K562 (cell line): ENCODE results near the gene VEGFA. TPM values are rescaled to one million over a fixed set of nuclear protein-coding genes. Genes with fewer than 3 reads are reported as not detected.

Experiments used
- CBX5 ChIP-seq: IDR thresholded peaks from 2 replicates; pipeline ENCODE4 v1.6.1; 2014; ENCODE audit warnings: low read depth, borderline replicate concordance
- FOXP1 ChIP-seq: sonication (generic); formaldehyde crosslinking; IDR thresholded peaks from 2 replicates; pipeline ENCODE4 v1.8.0; 2022; ENCODE audit warnings: mild to moderate bottlenecking, missing genetic modification reagents
- KAT8 ChIP-seq: fragments of 450-650 bp; IDR thresholded peaks from 2 replicates; pipeline ENCODE4 v1.6.1; 2016; ENCODE audit warnings: low read depth, mild to moderate bottlenecking
- NFYB ChIP-seq: IDR thresholded peaks from 2 replicates; pipeline ENCODE4 v1.6.1; 2011; ENCODE audit warnings: mild to moderate bottlenecking, moderate library complexity; ENCODE audit not compliant: insufficient read length; ENCODE audit errors: extremely low read depth
- POLR3A ChIP-seq: IDR thresholded peaks from 2 replicates; pipeline ENCODE4 v1.6.1; 2011; ENCODE audit warnings: borderline replicate concordance, mild to moderate bottlenecking, moderate library complexity; ENCODE audit not compliant: insufficient read length, insufficient read depth; ENCODE audit errors: extremely low read depth
- RBM14 ChIP-seq: fragments of 200-400 bp; formaldehyde crosslinking; IDR thresholded peaks from 2 replicates; pipeline ENCODE4 v1.6.1; 2018; ENCODE audit warnings: low read depth, mild to moderate bottlenecking, low read length, moderate library complexity, borderline replicate concordance; ENCODE audit not compliant: insufficient read depth
- SNRNP70 ChIP-seq: fragments of 200-400 bp; formaldehyde crosslinking; optimal IDR thresholded peaks from 2 replicates; pipeline ENCODE3; 2017; ENCODE audit warnings: low read depth, low read length
- ZSCAN29 ChIP-seq: fragments of 450-650 bp; IDR thresholded peaks from 2 replicates; pipeline ENCODE4 v1.6.1; 2017
- polyA plus RNA-seq, 8 experiments: library from polyadenylated mRNA; depleted of rRNA in 4 of 8; stranded (reverse) in 5 of 8; unstranded in 3 of 8; fragments of >200 nt; fragmentation: Nextera tagmentation in 2 of 8; fragmentation: Illumina TruSeq in 1 of 8; extraction: Ambion mirVana in 2 of 8; extraction: Trizol in 1 of 8; gene quantifications; 2 replicates each; pipeline versions ENCODE4 v1.2.1 to v1.2.3, GENCODE V29; 2011 to 2014; ENCODE audit warnings: inconsistent platforms in 1 of 8, missing spikeins in 1 of 8
- total RNA-seq, 7 experiments: library from RNA; depleted of rRNA in 6 of 7; stranded (reverse); fragments of >200 nt in 6 of 7; fragmentation: Illumina TruSeq in 2 of 7; extraction: Trizol in 2 of 7; gene quantifications; 2 replicates each; pipeline versions ENCODE4 v1.2.1 to v1.2.3, GENCODE V29; 2011 to 2021; ENCODE audit warnings: low replicate concordance in 1 of 7
- TF ChIP-seq, protein P1 (sequence below): fragments of 450-650 bp; formaldehyde crosslinking; conservative IDR thresholded peaks from 2 replicates; pipeline ENCODE4 v1.4.0; 2022; ENCODE audit warnings: mild to moderate bottlenecking, missing genetic modification characterization
- TF ChIP-seq, protein P2 (sequence below): fragments of 450-650 bp; formaldehyde crosslinking; IDR thresholded peaks from 2 replicates; pipeline ENCODE4 v1.4.0; 2020; ENCODE audit warnings: mild to moderate bottlenecking, moderate library complexity
- TF ChIP-seq, protein P3 (sequence below): fragments of 450-650 bp; formaldehyde crosslinking; IDR thresholded peaks from 2 replicates; pipeline ENCODE4 v1.4.0; 2022; ENCODE audit warnings: missing genetic modification characterization
- TF ChIP-seq, protein P4 (sequence below): fragments of 200-600 bp; sonication (generic); IDR thresholded peaks from one replicate; pipeline ENCODE4 v1.6.1; 2012; ENCODE audit warnings: mild to moderate bottlenecking, low read depth, low read length, inconsistent platforms

The VEGFA gene
- total and polyA plus RNA-seq, 9 of the 15 experiments (the other 6 are each of a cell fraction or from before 2014, with no cell fraction given), result 14.0 to 271 (median 124) TPM

DNA sequence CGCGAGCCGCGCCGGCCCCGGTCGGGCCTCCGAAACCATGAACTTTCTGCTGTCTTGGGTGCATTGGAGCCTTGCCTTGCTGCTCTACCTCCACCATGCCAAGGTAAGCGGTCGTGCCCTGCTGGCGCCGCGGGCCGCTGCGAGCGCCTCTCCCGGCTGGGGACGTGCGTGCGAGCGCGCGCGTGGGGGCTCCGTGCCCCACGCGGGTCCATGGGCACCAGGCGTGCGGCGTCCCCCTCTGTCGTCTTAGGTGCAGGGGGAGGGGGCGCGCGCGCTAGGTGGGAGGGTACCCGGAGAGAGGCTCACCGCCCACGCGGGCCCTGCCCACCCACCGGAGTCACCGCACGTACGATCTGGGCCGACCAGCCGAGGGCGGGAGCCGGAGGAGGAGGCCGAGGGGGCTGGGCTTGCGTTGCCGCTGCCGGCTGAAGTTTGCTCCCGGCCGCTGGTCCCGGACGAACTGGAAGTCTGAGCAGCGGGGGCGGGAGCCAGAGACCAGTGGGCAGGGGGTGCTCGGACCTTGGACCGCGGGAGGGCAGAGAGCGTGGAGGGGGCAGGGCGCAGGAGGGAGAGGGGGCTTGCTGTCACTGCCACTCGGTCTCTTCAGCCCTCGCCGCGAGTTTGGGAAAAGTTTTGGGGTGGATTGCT lies 1.3 kb downstream of the VEGFA start (continued):
- no peak for TF ChIP-seq SNRNP70
- TF ChIP-seq, protein P1, sequence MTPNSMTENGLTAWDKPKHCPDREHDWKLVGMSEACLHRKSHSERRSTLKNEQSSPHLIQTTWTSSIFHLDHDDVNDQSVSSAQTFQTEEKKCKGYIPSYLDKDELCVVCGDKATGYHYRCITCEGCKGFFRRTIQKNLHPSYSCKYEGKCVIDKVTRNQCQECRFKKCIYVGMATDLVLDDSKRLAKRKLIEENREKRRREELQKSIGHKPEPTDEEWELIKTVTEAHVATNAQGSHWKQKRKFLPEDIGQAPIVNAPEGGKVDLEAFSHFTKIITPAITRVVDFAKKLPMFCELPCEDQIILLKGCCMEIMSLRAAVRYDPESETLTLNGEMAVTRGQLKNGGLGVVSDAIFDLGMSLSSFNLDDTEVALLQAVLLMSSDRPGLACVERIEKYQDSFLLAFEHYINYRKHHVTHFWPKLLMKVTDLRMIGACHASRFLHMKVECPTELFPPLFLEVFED (CRISPR knock-in tag), result no peak
- TF ChIP-seq, protein P2, sequence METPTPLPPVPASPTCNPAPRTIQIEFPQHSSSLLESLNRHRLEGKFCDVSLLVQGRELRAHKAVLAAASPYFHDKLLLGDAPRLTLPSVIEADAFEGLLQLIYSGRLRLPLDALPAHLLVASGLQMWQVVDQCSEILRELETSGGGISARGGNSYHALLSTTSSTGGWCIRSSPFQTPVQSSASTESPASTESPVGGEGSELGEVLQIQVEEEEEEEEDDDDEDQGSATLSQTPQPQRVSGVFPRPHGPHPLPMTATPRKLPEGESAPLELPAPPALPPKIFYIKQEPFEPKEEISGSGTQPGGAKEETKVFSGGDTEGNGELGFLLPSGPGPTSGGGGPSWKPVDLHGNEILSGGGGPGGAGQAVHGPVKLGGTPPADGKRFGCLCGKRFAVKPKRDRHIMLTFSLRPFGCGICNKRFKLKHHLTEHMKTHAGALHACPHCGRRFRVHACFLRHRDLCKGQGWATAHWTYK (CRISPR knock-in tag), result no peak
- TF ChIP-seq ZSCAN29, result no peak
- no peak for TF ChIP-seq NFYB
- peak; percentile 42; the same call in 1 of the 2 replicates for TF ChIP-seq FOXP1 (CRISPR knock-in tag)
- TF ChIP-seq RBM14, result peak; percentile 96; the same call in 1 of the 2 replicates
- TF ChIP-seq, protein P3, sequence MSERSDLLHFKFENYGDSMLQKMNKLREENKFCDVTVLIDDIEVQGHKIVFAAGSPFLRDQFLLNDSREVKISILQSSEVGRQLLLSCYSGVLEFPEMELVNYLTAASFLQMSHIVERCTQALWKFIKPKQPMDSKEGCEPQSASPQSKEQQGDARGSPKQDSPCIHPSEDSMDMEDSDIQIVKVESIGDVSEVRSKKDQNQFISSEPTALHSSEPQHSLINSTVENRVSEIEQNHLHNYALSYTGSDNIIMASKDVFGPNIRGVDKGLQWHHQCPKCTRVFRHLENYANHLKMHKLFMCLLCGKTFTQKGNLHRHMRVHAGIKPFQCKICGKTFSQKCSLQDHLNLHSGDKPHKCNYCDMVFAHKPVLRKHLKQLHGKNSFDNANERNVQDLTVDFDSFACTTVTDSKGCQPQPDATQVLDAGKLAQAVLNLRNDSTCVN (CRISPR knock-in tag), result 0 out of 2 replicates have a peak, but pooled peaks have one; percentile 35
- TF ChIP-seq, protein P4, sequence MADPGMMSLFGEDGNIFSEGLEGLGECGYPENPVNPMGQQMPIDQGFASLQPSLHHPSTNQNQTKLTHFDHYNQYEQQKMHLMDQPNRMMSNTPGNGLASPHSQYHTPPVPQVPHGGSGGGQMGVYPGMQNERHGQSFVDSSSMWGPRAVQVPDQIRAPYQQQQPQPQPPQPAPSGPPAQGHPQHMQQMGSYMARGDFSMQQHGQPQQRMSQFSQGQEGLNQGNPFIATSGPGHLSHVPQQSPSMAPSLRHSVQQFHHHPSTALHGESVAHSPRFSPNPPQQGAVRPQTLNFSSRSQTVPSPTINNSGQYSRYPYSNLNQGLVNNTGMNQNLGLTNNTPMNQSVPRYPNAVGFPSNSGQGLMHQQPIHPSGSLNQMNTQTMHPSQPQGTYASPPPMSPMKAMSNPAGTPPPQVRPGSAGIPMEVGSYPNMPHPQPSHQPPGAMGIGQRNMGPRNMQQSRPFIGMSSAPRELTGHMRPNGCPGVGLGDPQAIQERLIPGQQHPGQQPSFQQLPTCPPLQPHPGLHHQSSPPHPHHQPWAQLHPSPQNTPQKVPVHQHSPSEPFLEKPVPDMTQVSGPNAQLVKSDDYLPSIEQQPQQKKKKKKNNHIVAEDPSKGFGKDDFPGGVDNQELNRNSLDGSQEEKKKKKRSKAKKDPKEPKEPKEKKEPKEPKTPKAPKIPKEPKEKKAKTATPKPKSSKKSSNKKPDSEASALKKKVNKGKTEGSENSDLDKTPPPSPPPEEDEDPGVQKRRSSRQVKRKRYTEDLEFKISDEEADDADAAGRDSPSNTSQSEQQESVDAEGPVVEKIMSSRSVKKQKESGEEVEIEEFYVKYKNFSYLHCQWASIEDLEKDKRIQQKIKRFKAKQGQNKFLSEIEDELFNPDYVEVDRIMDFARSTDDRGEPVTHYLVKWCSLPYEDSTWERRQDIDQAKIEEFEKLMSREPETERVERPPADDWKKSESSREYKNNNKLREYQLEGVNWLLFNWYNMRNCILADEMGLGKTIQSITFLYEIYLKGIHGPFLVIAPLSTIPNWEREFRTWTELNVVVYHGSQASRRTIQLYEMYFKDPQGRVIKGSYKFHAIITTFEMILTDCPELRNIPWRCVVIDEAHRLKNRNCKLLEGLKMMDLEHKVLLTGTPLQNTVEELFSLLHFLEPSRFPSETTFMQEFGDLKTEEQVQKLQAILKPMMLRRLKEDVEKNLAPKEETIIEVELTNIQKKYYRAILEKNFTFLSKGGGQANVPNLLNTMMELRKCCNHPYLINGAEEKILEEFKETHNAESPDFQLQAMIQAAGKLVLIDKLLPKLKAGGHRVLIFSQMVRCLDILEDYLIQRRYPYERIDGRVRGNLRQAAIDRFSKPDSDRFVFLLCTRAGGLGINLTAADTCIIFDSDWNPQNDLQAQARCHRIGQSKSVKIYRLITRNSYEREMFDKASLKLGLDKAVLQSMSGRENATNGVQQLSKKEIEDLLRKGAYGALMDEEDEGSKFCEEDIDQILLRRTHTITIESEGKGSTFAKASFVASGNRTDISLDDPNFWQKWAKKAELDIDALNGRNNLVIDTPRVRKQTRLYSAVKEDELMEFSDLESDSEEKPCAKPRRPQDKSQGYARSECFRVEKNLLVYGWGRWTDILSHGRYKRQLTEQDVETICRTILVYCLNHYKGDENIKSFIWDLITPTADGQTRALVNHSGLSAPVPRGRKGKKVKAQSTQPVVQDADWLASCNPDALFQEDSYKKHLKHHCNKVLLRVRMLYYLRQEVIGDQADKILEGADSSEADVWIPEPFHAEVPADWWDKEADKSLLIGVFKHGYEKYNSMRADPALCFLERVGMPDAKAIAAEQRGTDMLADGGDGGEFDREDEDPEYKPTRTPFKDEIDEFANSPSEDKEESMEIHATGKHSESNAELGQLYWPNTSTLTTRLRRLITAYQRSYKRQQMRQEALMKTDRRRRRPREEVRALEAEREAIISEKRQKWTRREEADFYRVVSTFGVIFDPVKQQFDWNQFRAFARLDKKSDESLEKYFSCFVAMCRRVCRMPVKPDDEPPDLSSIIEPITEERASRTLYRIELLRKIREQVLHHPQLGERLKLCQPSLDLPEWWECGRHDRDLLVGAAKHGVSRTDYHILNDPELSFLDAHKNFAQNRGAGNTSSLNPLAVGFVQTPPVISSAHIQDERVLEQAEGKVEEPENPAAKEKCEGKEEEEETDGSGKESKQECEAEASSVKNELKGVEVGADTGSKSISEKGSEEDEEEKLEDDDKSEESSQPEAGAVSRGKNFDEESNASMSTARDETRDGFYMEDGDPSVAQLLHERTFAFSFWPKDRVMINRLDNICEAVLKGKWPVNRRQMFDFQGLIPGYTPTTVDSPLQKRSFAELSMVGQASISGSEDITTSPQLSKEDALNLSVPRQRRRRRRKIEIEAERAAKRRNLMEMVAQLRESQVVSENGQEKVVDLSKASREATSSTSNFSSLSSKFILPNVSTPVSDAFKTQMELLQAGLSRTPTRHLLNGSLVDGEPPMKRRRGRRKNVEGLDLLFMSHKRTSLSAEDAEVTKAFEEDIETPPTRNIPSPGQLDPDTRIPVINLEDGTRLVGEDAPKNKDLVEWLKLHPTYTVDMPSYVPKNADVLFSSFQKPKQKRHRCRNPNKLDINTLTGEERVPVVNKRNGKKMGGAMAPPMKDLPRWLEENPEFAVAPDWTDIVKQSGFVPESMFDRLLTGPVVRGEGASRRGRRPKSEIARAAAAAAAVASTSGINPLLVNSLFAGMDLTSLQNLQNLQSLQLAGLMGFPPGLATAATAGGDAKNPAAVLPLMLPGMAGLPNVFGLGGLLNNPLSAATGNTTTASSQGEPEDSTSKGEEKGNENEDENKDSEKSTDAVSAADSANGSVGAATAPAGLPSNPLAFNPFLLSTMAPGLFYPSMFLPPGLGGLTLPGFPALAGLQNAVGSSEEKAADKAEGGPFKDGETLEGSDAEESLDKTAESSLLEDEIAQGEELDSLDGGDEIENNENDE, result no peak
- TF ChIP-seq CBX5, result no peak
- TF ChIP-seq KAT8, result no peak
- TF ChIP-seq POLR3A, result no peak
